ENCODE data around the gene ATP2B2. TPM values are rescaled to one million over a fixed set of nuclear protein-coding genes. Genes with fewer than 3 reads are reported as not detected.

Gene ATP2B2
- polyA plus RNA-seq, 4 donors: 0.39 to 0.55 TPM; not detected in 2

DNA sequence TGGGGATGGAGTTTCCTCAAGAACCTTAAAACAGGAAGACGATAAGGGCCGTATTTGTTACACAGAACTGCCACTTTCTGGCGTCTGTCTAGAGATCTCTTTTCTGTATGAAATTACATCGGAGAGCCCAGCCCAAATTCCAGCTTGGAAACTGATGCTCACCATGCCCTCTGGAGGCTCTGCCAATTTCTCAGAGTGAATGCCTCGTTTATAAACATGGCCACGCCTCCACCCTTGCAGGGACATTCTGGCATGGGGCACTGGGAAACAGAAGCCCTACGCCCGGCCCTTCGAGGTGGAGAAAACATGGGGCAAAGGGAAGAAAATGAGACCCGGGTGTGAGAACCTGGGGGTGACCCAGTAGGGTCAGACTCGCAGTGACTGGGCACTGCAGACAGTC lies 131.1 kb downstream of the ATP2B2 start:
- Histone ChIP-seq H3K36me3 (ENCODE audit: control insufficient read depth in 3 of 3, insufficient read depth in 2 of 3, low read depth in 1 of 3, low read length in 3 of 3) (no peaks in the 10 kb centered on the region), H3K4me3 (ENCODE audit: low read depth in 1 of 3, low read length in 3 of 3) (no peak overlapping the region), H3K27me3 (ENCODE audit: control insufficient read depth in 3 of 3, insufficient read depth in 3 of 3, low read length in 3 of 3) (no peaks in the 10 kb centered on the region), H3K27ac (ENCODE audit: low read depth in 1 of 3, low read length in 2 of 3) (no peak overlapping the region), H3K9me3 (ENCODE audit: control insufficient read depth in 2 of 2, insufficient read depth in 1 of 2, low read depth in 1 of 2, low read length in 1 of 2) (peaks cover 0 to 3% of the 10 kb centered on the region in 2 donors), H3K4me1 (ENCODE audit: control insufficient read depth in 3 of 3, insufficient read depth in 2 of 3, low read depth in 1 of 3, low read length in 2 of 3) (no peaks in the 10 kb centered on the region)
- WGBS, 3 donors: 64 to 70% (median 70%) methylated on average over 11 of the region's 11 CpGs
- FAIRE-seq (no peak), DNase-seq (no peak)

DNA sequence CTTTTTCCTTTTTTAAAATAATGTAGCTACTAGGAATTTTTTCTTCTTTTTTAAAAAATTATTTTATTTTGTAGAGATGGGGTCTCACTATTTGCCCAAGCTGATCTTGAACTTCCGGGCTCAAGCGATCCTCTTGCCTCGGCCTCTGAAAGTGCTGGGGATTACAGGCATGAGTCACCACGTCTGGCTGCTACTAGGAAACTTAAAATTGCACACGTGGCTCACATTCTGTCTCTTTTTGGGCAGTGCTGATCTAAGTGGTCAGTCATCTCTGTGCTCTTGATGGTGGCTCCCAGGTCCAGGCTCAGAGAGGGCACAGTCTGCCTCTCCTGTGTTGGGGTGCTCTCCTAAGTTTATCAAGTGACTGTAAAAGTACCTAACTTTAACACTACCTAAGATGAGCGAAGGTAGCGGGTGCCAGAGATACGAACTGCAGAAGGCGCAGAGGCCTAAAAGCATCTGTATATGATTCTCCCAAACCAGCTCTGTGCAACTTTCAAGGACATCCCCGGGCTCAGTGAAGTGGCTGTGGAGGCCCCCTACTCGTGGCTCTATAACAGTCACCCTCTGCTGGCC lies 131.6 kb downstream of the ATP2B2 start:
- WGBS, 3 donors: 65 to 73% (median 70%) methylated on average over 11 of the region's 11 CpGs
- H3K36me3 ChIP-seq (ENCODE audit: control insufficient read depth in 3 of 3, insufficient read depth in 2 of 3, low read depth in 1 of 3, low read length in 3 of 3): no peaks in the 10 kb centered on the region
- FAIRE-seq (no peak), DNase-seq (no peak)
- H3K27ac ChIP-seq (ENCODE audit: low read depth in 1 of 3, low read length in 2 of 3): no peak overlapping the region
- no peaks in the 10 kb centered on the region for H3K4me1 ChIP-seq (ENCODE audit: control insufficient read depth in 3 of 3, insufficient read depth in 2 of 3, low read depth in 1 of 3, low read length in 2 of 3)
- H3K27me3 ChIP-seq (ENCODE audit: control insufficient read depth in 3 of 3, insufficient read depth in 3 of 3, low read length in 3 of 3): no peaks in the 10 kb centered on the region
- H3K9me3 ChIP-seq (ENCODE audit: control insufficient read depth in 2 of 2, insufficient read depth in 1 of 2, low read depth in 1 of 2, low read length in 1 of 2): peaks cover 0 to 3% of the 10 kb centered on the region in 2 donors
- no peak overlapping the region for H3K4me3 ChIP-seq (ENCODE audit: low read depth in 1 of 3, low read length in 3 of 3)

DNA sequence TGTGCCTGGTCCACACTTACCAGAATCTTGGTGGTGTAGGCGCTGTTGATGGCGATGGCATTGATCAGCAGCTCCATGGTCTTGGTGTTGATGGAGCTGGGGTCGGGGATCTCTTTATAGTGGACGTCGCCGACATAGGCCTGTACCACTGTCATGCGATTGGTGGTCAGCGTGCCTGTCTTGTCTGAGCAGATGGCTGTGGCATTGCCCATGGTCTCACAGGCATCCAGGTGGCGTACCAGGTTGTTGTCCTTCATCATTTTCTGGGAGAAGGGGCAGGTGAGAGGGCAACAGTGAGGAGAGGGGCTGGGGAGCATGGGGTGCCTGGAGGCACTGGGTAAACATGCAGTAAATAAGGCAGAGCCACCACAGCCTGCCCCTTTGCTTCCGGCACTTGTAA lies 133.6 kb downstream of the ATP2B2 start:
- H3K27me3 ChIP-seq (ENCODE audit: control insufficient read depth in 3 of 3, insufficient read depth in 3 of 3, low read length in 3 of 3): no peaks in the 10 kb centered on the region
- DNase-seq (no peak), FAIRE-seq (no peak)
- no peak overlapping the region for H3K4me3 ChIP-seq (ENCODE audit: low read depth in 1 of 3, low read length in 3 of 3)
- H3K36me3 ChIP-seq (ENCODE audit: control insufficient read depth in 3 of 3, insufficient read depth in 2 of 3, low read depth in 1 of 3, low read length in 3 of 3): no peaks in the 10 kb centered on the region
- H3K9me3 ChIP-seq (ENCODE audit: control insufficient read depth in 2 of 2, insufficient read depth in 1 of 2, low read depth in 1 of 2, low read length in 1 of 2): peaks cover 0 to 3% of the 10 kb centered on the region in 2 donors
- no peaks in the 10 kb centered on the region for H3K4me1 ChIP-seq (ENCODE audit: control insufficient read depth in 3 of 3, insufficient read depth in 2 of 3, low read depth in 1 of 3, low read length in 2 of 3)
- no peak overlapping the region for H3K27ac ChIP-seq (ENCODE audit: low read depth in 1 of 3, low read length in 2 of 3)
- 89 to 92% (median 91%) methylated on average over 10 of the region's 10 CpGs for WGBS, 3 donors

DNA sequence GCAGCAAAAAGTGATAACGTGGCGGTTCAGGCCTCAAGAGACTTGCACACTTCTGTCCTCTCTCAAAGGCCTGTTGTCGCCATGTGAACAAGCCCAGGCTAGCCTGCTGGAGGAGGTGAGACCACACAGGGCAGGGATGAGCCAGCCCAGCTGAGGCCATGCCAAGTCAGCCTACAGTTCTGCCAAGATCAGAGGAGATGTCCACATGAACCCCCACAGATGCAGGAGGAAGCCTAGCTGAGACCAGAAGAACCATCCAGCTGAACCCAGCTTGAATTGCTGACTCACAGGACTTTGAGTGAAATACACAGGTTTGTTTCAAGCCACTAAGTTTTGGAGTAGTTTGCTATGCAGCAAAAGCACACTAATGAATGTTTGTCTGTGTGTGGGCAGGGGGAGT lies 134.2 kb downstream of the ATP2B2 start:
- H3K4me3 ChIP-seq (ENCODE audit: low read depth in 1 of 3, low read length in 3 of 3): no peak overlapping the region
- no peaks in the 10 kb centered on the region for H3K36me3 ChIP-seq (ENCODE audit: control insufficient read depth in 3 of 3, insufficient read depth in 2 of 3, low read depth in 1 of 3, low read length in 3 of 3)
- no peak for FAIRE-seq
- no peaks in the 10 kb centered on the region for H3K27me3 ChIP-seq (ENCODE audit: control insufficient read depth in 3 of 3, insufficient read depth in 3 of 3, low read length in 3 of 3)
- whole genome bisulfite sequencing, 3 donors: 80 to 92% (median 87%) methylated on average over 3 of the region's 3 CpGs
- no peaks in the 10 kb centered on the region for H3K4me1 ChIP-seq (ENCODE audit: control insufficient read depth in 3 of 3, insufficient read depth in 2 of 3, low read depth in 1 of 3, low read length in 2 of 3)
- H3K27ac ChIP-seq (ENCODE audit: low read depth in 1 of 3, low read length in 2 of 3): no peak overlapping the region
- H3K9me3 ChIP-seq (ENCODE audit: control insufficient read depth in 2 of 2, insufficient read depth in 1 of 2, low read depth in 1 of 2, low read length in 1 of 2): peaks cover 0 to 3% of the 10 kb centered on the region in 2 donors
- no peak for DNase-seq

DNA sequence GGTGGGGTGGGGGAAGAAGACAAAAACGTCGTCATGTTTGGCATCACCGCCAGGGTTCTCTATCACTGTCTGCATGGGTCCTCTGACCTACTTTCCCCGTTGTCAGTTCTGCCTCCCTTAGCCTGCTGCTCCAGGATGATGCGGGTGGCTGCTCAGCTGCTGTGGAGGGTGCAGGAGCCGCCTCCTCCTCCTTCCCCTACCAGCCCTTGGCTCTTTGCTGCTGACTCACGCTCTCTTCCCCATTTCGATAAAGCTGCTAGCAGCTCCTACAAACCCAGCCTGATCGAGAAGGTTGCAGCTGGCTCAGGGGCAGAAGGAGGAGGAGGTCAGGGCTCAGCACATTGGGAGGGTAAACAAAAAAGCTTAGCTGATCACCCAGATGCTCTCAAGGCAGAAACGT lies 135.0 kb downstream of the ATP2B2 start:
- H3K4me3 ChIP-seq (ENCODE audit: low read depth in 1 of 3, low read length in 3 of 3): no peak overlapping the region
- WGBS, 3 donors: 33 to 48% (median 43%) methylated on average over 10 of the region's 10 CpGs
- H3K9me3 ChIP-seq (ENCODE audit: control insufficient read depth in 2 of 2, insufficient read depth in 1 of 2, low read depth in 1 of 2, low read length in 1 of 2): peaks cover 0 to 3% of the 10 kb centered on the region in 2 donors
- no peak overlapping the region for H3K27ac ChIP-seq (ENCODE audit: low read depth in 1 of 3, low read length in 2 of 3)
- H3K4me1 ChIP-seq (ENCODE audit: control insufficient read depth in 3 of 3, insufficient read depth in 2 of 3, low read depth in 1 of 3, low read length in 2 of 3): no peaks in the 10 kb centered on the region
- DNase-seq (no peak), FAIRE-seq (no peak)
- no peaks in the 10 kb centered on the region for H3K27me3 ChIP-seq (ENCODE audit: control insufficient read depth in 3 of 3, insufficient read depth in 3 of 3, low read length in 3 of 3)
- no peaks in the 10 kb centered on the region for H3K36me3 ChIP-seq (ENCODE audit: control insufficient read depth in 3 of 3, insufficient read depth in 2 of 3, low read depth in 1 of 3, low read length in 3 of 3)

DNA sequence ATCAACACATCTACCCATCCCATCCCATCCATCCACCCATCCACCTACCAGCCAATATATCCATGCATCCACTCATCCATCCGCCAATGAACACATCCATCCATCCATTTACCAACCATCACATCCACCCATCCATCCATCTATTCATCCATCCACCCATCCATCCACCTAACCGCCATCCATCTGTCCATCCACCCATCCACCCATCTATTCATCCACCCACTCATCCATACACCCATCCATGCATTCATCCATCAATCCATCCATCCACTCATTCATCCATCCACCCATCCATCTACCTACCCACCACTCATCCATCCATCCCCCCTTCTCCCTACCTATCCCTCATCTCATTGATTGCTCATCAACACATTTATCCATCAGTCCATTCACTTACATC lies 136.9 kb downstream of the ATP2B2 start:
- H3K4me3 ChIP-seq (ENCODE audit: low read depth in 1 of 3, low read length in 3 of 3): no peak overlapping the region
- no peaks in the 10 kb centered on the region for H3K4me1 ChIP-seq (ENCODE audit: control insufficient read depth in 3 of 3, insufficient read depth in 2 of 3, low read depth in 1 of 3, low read length in 2 of 3)
- no peak overlapping the region for H3K27ac ChIP-seq (ENCODE audit: low read depth in 1 of 3, low read length in 2 of 3)
- H3K9me3 ChIP-seq (ENCODE audit: control insufficient read depth in 2 of 2, insufficient read depth in 1 of 2, low read depth in 1 of 2, low read length in 1 of 2): peaks cover 0 to 3% of the 10 kb centered on the region in 2 donors
- DNase-seq: no peak
- no peak for FAIRE-seq
- WGBS, 3 donors: 87 to 93% (median 91%) methylated on average over 2 of the region's 2 CpGs
- no peaks in the 10 kb centered on the region for H3K27me3 ChIP-seq (ENCODE audit: control insufficient read depth in 3 of 3, insufficient read depth in 3 of 3, low read length in 3 of 3)
- no peaks in the 10 kb centered on the region for H3K36me3 ChIP-seq (ENCODE audit: control insufficient read depth in 3 of 3, insufficient read depth in 2 of 3, low read depth in 1 of 3, low read length in 3 of 3)

DNA sequence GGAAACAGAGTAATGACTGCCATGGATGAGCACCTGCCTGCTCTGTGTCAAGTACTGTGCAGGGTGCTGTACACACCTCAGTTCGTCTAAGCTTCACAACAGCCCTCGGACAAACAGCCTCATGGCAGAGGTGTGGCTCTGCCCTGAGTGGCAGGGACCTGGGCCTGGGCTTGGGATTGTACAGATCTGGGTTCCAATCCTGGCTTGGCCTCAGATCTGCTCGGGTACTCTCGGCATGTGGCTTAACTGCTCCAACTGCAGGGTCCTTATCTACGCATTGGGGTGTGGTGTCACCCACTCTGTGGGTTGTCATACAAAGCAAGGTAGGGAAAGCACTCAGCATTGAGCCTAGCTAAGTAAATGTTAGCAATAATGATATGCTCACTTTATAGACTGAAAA lies 137.9 kb downstream of the ATP2B2 start:
- no peaks in the 10 kb centered on the region for H3K27me3 ChIP-seq (ENCODE audit: control insufficient read depth in 3 of 3, insufficient read depth in 3 of 3, low read length in 3 of 3)
- DNase-seq (no peak), FAIRE-seq (no peak)
- 69 to 90% (median 77%) methylated on average over 5 of the region's 5 CpGs for WGBS, 3 donors
- H3K27ac ChIP-seq (ENCODE audit: low read depth in 1 of 3, low read length in 2 of 3): no peak overlapping the region
- H3K9me3 ChIP-seq (ENCODE audit: control insufficient read depth in 2 of 2, insufficient read depth in 1 of 2, low read depth in 1 of 2, low read length in 1 of 2): peaks cover 0 to 3% of the 10 kb centered on the region in 2 donors
- no peak overlapping the region for H3K4me3 ChIP-seq (ENCODE audit: low read depth in 1 of 3, low read length in 3 of 3)
- H3K36me3 ChIP-seq (ENCODE audit: control insufficient read depth in 3 of 3, insufficient read depth in 2 of 3, low read depth in 1 of 3, low read length in 3 of 3): no peaks in the 10 kb centered on the region
- no peaks in the 10 kb centered on the region for H3K4me1 ChIP-seq (ENCODE audit: control insufficient read depth in 3 of 3, insufficient read depth in 2 of 3, low read depth in 1 of 3, low read length in 2 of 3)

DNA sequence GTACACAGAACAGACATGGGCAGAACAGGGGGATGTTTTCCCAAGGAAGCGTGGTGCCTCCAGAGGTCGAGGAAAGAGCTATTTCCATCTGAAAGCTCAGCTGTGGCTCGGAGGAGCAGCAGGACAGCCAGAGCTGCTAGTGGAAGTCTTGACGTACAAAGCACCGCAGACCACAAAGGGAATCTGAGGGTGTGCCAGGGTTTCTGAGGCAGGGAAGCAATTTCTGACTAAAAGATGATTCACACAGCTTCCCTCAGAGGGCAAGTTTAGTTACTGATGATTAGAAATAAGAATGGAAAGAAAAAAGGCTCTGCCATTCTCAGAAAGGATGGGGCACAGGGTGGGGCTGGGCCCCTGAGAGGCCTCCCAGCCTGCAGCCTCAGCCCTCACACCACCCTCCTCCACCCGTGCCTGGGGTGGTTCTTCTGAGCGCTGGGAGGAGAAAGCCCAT lies 138.7 kb downstream of the ATP2B2 start:
- FAIRE-seq (no peak), DNase-seq (no peak)
- H3K4me1 ChIP-seq (ENCODE audit: control insufficient read depth in 3 of 3, insufficient read depth in 2 of 3, low read depth in 1 of 3, low read length in 2 of 3): no peaks in the 10 kb centered on the region
- WGBS, 3 donors: 46 to 49% (median 46%) methylated on average over 7 of the region's 7 CpGs
- H3K27ac ChIP-seq (ENCODE audit: low read depth in 1 of 3, low read length in 2 of 3): no peak overlapping the region
- H3K27me3 ChIP-seq (ENCODE audit: control insufficient read depth in 3 of 3, insufficient read depth in 3 of 3, low read length in 3 of 3): no peaks in the 10 kb centered on the region
- no peak overlapping the region for H3K4me3 ChIP-seq (ENCODE audit: low read depth in 1 of 3, low read length in 3 of 3)
- H3K36me3 ChIP-seq (ENCODE audit: control insufficient read depth in 3 of 3, insufficient read depth in 2 of 3, low read depth in 1 of 3, low read length in 3 of 3): no peaks in the 10 kb centered on the region
- H3K9me3 ChIP-seq (ENCODE audit: control insufficient read depth in 2 of 2, insufficient read depth in 1 of 2, low read depth in 1 of 2, low read length in 1 of 2): peaks cover 0 to 3% of the 10 kb centered on the region in 2 donors

DNA sequence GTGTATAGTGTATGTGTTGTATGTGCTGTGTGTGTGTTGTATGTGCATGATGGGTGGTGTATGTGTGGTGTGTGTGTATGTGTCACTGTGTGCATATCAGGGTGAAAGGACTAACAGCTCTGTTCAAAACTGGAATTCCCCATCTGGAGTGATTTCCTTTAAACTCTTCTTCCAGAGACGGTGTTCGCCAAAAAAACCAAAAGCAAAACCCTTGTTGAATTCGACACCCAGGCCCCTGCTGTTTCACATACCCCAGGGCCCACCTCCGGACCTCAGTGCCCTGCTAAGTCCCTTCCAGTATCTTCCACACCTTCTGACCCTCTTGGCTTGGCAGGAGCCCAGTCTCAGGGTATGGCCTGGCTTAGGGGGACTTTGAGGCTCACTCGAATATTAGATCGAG lies 139.6 kb downstream of the ATP2B2 start:
- Histone ChIP-seq H3K9me3 (ENCODE audit: control insufficient read depth in 2 of 2, insufficient read depth in 1 of 2, low read depth in 1 of 2, low read length in 1 of 2) (no peaks in the 10 kb centered on the region), H3K4me1 (ENCODE audit: control insufficient read depth in 3 of 3, insufficient read depth in 2 of 3, low read depth in 1 of 3, low read length in 2 of 3) (no peaks in the 10 kb centered on the region), H3K27me3 (ENCODE audit: control insufficient read depth in 3 of 3, insufficient read depth in 3 of 3, low read length in 3 of 3) (no peaks in the 10 kb centered on the region), H3K27ac (ENCODE audit: low read depth in 1 of 3, low read length in 2 of 3) (no peak overlapping the region), H3K4me3 (ENCODE audit: low read depth in 1 of 3, low read length in 3 of 3) (no peak overlapping the region), H3K36me3 (ENCODE audit: control insufficient read depth in 3 of 3, insufficient read depth in 2 of 3, low read depth in 1 of 3, low read length in 3 of 3) (no peaks in the 10 kb centered on the region)
- WGBS, 3 donors: 63 to 68% (median 67%) methylated on average over 6 of the region's 6 CpGs
- DNase-seq (no peak), FAIRE-seq (no peak)

Measured in small intestine (tissue), 7 donors.